AG10803 (cell line): ENCODE data around the gene SIM2.
"Not testable (repeated sequence)": the region's sequence is repeated elsewhere in the genome, so short reads cannot be mapped to it uniquely, and the experiment has no call there.

Experiments used
- DNase-seq: peaks from one replicate; pipeline ENCODE4 v3.0.0; 2010; ENCODE audit warnings: low read depth
- H3K4me3 ChIP-seq: 2 replicates; pipeline ENCODE4 v1.5.1; 2011; ENCODE audit warnings: mild to moderate bottlenecking, low read length, control low read depth
- TF ChIP-seq, protein P1 (sequence below): conservative IDR thresholded peaks from 2 replicates; pipeline ENCODE4 v1.5.1; 2011; ENCODE audit warnings: mild to moderate bottlenecking, low read length, control low read depth, inconsistent platforms

Gene SIM2

DNA sequence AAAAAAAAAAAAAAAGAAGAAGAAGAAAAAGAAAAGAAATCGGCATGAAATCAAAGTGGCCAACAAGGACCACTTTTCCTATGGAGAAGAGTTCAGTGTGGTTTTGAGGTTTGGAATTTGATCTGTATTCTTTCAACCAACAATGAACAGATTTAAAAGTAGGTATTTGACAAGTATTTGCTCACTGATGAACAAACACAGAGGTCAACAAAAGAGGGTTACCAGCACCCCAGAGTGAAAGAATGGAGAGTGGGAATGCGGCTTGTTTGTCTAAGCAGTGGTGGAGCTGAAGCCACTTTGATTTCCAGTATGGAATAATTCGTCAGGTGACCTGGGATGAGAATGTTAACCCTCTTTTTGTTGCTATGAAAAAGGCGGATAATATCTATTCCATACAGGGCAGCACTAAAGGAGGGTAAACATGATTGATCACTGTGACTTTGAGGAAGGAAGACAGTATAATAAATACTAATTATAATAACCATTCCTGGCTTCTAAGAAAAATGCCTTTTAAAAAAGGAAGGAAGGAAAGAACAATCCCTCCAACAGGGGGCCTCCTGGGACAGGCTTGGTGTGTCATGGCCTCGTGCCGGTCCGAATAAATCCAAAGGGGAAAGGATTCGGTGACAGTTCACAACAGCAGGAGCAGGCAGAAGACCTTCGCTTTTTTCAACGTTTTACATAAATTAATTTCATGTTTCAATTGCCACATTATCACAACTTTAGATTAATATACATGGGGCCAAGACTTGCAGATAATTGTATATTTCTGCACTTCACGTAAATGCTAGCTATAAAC, 37.2 kb upstream of the SIM2 start:
- TF ChIP-seq, protein P1, sequence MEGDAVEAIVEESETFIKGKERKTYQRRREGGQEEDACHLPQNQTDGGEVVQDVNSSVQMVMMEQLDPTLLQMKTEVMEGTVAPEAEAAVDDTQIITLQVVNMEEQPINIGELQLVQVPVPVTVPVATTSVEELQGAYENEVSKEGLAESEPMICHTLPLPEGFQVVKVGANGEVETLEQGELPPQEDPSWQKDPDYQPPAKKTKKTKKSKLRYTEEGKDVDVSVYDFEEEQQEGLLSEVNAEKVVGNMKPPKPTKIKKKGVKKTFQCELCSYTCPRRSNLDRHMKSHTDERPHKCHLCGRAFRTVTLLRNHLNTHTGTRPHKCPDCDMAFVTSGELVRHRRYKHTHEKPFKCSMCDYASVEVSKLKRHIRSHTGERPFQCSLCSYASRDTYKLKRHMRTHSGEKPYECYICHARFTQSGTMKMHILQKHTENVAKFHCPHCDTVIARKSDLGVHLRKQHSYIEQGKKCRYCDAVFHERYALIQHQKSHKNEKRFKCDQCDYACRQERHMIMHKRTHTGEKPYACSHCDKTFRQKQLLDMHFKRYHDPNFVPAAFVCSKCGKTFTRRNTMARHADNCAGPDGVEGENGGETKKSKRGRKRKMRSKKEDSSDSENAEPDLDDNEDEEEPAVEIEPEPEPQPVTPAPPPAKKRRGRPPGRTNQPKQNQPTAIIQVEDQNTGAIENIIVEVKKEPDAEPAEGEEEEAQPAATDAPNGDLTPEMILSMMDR = peak; percentile 61
- no peak overlapping the region for H3K4me3 ChIP-seq
- DNase-seq = peak; percentile 35

DNA sequence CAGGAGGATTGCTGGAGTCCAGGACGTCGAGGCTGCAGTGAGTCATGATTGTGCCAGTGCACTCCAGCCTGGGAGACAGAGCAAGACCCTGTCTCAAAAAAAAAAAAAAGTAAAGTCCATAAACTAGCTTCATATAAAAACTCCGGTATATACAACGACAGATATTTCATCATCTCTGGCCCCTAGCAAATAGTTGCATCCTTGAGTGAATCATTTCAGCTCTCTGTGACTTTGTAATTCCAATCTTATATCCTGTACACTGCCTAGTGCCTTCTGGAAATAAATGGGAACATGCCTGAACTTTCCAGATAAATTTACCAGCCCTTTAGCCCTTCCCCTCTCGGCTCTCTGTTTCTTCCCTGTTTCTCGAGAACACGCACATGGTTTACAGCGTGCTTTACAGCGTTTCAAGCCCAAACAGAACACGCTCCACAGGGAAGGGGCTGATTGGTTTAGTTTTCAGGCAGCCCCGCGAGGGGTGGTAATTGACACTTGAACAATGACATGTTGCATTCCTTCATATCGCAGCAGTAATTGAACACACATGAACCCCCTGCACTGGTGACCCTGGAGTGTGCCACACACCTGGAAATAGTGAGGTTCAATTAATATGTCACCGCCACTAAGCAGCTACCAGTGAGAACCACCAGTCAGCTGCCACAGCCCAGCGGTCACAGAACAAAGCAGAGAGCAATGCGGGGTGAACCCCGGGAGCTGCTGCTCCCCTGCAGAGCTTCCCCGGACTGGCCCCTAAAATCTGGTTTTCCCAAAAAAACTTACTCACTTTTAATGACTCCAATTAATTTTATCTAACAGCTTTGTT, 35.7 kb upstream of the SIM2 start:
- peak; percentile 38 for DNase-seq
- H3K4me3 ChIP-seq = no peak overlapping the region
- TF ChIP-seq, protein P1 = no peak

DNA sequence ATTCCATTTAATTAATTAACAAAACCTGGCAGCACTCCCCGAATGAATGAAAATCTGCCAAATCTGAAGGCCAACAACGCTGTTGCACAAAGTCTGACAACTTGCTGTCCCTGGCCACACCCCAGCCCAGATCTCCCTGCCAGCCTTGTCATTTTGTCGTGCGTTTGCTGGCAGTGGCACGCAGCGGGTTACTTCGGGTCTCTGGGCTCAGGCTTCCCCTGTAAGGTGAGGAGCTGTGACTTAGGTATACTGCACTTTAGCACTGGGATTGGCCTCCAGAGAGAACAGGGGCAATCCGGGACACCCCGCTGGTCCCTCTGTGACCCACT, 34.3 kb upstream of the SIM2 start:
- TF ChIP-seq, protein P1 = no peak
- no peak for DNase-seq
- no peak overlapping the region for H3K4me3 ChIP-seq

DNA sequence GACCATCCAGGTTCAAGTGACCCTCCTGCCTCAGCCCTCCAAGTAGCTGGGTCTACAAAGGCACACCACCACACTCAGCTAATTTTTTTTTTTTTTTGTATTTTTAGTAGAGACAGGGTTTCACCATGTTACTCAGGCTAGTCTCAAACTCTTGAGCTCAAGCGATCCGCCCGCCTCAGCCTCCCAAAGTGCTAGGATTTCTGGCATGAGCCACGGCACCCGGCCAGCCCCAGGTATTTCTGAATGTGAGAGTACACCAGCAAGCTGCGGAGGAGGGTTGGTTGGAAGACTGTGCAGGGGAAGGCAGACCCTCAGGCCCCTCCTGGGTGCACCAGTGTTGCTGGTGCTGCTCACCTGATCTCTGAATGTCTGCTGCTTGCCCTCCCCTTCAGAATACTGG, 33.1 kb upstream of the SIM2 start:
- H3K4me3 ChIP-seq = no peak overlapping the region
- TF ChIP-seq, protein P1 = no peak

DNA sequence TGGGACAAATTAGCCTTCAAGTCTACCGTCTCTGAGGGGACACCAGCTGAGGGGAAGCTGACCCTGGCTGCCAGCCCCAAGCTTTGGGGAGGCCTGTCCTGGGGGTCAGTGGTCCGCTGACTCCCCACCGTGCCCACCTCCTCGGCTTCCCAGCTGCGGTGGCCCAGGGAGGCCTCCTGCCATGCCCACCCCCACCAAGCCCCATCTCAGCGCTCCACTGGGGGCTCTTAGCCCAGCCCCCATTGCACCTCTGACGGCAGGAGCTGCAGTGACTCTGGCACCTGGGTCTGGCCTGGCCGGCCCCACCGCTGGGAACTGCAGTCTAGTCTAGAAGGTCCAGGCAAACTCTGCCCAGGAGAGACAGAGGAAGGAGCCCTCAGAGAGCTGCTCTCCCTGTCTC, 30.2 kb upstream of the SIM2 start:
- no peak for DNase-seq
- TF ChIP-seq, protein P1 = no peak
- no peak overlapping the region for H3K4me3 ChIP-seq

More for the DNA sequence above, 33.1 kb upstream of the SIM2 start:
- no peak for DNase-seq

DNA sequence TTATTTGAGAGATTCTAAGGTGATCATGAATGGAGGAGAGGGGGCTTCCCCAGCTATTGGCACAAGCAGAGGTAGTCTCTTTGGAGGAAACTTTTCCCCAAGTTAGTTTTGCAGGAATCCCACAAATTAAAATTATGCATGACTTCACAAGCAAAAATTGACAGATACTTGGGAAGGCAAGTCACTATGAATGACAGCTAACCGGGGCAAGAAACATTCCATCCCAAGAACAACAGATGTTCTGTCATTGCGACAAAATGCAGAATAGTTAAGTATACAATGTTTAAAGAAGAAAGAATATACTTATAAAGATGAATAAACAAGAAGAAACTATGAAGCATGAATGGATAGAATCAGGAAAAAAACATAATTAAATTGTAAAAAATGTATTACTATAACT, 27.1 kb upstream of the SIM2 start:
- H3K4me3 ChIP-seq = no peak overlapping the region
- TF ChIP-seq, protein P1 = no peak
- DNase-seq = no peak

DNA sequence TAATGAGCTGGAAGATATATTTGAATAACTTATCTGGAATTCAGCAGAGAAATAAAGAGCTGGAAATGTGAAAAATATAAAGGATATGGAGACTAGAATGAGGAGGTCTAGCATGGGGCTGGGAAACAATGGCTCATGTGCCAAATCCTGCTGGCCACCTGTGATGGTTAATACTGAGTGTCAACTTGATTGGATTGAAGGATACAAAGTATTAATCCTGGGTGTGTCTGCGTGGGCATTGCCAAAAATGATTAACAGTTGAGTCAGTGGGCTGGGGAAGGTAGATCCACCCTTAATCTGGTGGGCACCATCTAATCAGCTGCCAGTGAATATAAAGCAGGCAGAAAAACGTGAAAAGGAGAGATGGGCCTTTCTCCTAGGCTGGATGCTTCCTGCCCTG, 26.6 kb upstream of the SIM2 start:
- H3K4me3 ChIP-seq, DNase-seq: not testable (repeated sequence)
